ENCODE results near the gene DAG1.

The DAG1 gene

DNA sequence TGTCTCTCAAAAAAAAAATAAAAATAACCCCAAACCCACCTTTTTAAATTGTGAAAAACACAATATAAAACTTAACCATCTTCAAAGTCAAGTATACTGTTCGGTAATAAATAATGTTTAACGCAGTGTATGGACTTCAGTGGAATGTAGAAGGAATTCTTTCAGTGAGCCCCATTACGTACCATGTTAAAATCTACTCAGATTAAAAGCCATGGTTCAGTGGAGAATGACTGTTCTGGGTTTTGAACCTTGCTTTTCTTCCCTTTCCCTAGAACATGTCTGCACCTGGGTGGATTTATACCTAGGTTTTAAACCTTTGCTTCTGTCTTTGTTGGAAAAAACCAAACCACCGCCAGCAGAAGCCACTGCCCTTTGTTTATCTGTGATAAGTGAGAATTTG lies 27.5 kb downstream of the DAG1 start:
- Histone ChIP-seq H3K4me3 (ENCODE audit: low read length) (no peak overlapping the region), H3K4me1 (ENCODE audit: control insufficient read depth, low read length) (peaks cover 4% of the 10 kb centered on the region; the same call in 1 of the 2 replicates), H3K27me3 (ENCODE audit: control insufficient read depth, low read length) (no peaks in the 10 kb centered on the region), H3K9me3 (ENCODE audit: control insufficient read depth, insufficient read depth, low read length) (no peaks in the 10 kb centered on the region), H4K20me1 (ENCODE audit: control insufficient read depth, insufficient read depth, low read depth, low read length) (no peaks in the 10 kb centered on the region), H3K4me2 (ENCODE audit: low read length) (no peak overlapping the region), H3K36me3 (ENCODE audit: control insufficient read depth, low read length) (peaks cover 3% of the 10 kb centered on the region), H3K79me2 (ENCODE audit: control insufficient read depth, low read length) (peaks cover 10% of the 10 kb centered on the region), H3K9me2 (replicated peaks; ENCODE audit: control insufficient read depth, low read length) (no peaks in the 10 kb centered on the region), H3F3A (ENCODE audit: control insufficient read depth, insufficient read depth) (no peaks in the 10 kb centered on the region), H3K27ac (ENCODE audit: low read depth, low read length) (no peak overlapping the region)
- TF ChIP-seq, protein P1, sequence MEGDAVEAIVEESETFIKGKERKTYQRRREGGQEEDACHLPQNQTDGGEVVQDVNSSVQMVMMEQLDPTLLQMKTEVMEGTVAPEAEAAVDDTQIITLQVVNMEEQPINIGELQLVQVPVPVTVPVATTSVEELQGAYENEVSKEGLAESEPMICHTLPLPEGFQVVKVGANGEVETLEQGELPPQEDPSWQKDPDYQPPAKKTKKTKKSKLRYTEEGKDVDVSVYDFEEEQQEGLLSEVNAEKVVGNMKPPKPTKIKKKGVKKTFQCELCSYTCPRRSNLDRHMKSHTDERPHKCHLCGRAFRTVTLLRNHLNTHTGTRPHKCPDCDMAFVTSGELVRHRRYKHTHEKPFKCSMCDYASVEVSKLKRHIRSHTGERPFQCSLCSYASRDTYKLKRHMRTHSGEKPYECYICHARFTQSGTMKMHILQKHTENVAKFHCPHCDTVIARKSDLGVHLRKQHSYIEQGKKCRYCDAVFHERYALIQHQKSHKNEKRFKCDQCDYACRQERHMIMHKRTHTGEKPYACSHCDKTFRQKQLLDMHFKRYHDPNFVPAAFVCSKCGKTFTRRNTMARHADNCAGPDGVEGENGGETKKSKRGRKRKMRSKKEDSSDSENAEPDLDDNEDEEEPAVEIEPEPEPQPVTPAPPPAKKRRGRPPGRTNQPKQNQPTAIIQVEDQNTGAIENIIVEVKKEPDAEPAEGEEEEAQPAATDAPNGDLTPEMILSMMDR (IDR thresholded peaks at IDR 0.05; ENCODE audit: low read depth, low read length, poor library complexity, severe bottlenecking) = no peak
- no peak for TF ChIP-seq EZH2phosphoT487 (IDR thresholded peaks at IDR 0.05; ENCODE audit: borderline replicate concordance, low read length)

DNA sequence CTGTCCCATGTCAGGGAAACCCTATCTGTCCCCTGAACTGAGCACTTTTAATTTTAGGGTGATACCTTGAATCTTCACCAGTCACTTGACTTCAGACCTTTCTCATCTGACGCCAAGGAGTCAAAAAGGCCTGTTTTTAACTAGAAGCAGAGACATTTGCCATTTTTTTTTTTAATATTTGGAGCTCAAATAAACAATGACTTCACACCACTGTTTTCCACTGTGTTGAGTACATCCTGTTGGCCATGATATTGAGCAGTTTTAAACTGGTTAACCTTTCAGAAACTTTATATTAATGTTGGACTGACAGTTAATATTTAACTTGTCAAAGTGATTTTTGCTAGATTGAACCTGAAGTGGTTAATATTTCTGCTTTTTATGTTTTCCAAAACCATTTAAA lies 28.2 kb downstream of the DAG1 start:
- H3K4me3 ChIP-seq (ENCODE audit: low read length) = no peak overlapping the region
- TF ChIP-seq, protein P1 (IDR thresholded peaks at IDR 0.05; ENCODE audit: low read depth, low read length, poor library complexity, severe bottlenecking) = no peak
- TF ChIP-seq EZH2phosphoT487 (IDR thresholded peaks at IDR 0.05; ENCODE audit: borderline replicate concordance, low read length) = no peak
- no peak overlapping the region for H3K4me2 ChIP-seq (ENCODE audit: low read length)
- H3K9me2 ChIP-seq (replicated peaks; ENCODE audit: control insufficient read depth, low read length) = no peaks in the 10 kb centered on the region
- no peaks in the 10 kb centered on the region for H3F3A ChIP-seq (ENCODE audit: control insufficient read depth, insufficient read depth)
- peaks cover 4% of the 10 kb centered on the region; the same call in 1 of the 2 replicates for H3K4me1 ChIP-seq (ENCODE audit: control insufficient read depth, low read length)
- no peaks in the 10 kb centered on the region for H3K27me3 ChIP-seq (ENCODE audit: control insufficient read depth, low read length)
- H3K27ac ChIP-seq (ENCODE audit: low read depth, low read length) = no peak overlapping the region
- H3K79me2 ChIP-seq (ENCODE audit: control insufficient read depth, low read length) = peaks cover 10% of the 10 kb centered on the region
- H4K20me1 ChIP-seq (ENCODE audit: control insufficient read depth, insufficient read depth, low read depth, low read length) = no peaks in the 10 kb centered on the region
- no peaks in the 10 kb centered on the region for H3K9me3 ChIP-seq (ENCODE audit: control insufficient read depth, insufficient read depth, low read length)
- H3K36me3 ChIP-seq (ENCODE audit: control insufficient read depth, low read length) = peaks cover 2% of the 10 kb centered on the region

DNA sequence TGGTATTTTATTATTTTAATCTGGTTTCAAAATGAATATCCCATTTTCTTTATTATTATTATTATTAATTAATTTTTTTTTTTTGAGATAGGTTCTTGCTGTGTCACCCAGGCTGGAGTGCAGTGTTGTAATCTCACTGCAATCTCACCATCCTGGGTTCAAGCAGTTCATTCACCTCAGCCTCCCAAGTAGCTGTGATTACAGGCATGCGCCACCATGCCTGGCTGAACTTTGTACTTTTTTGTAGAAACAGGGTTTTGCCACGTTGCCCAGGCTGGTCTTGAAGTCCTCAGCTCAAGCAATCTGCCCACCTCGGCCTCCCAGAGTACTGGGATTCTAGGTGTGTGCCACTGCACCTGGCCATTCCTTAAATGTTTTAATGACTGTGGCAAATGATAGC lies 28.6 kb downstream of the DAG1 start:
- Histone ChIP-seq H3K36me3 (ENCODE audit: control insufficient read depth, low read length) (no peaks in the 10 kb centered on the region), H3K4me1 (ENCODE audit: control insufficient read depth, low read length) (peaks cover 4% of the 10 kb centered on the region; the same call in 1 of the 2 replicates), H3K4me2 (ENCODE audit: low read length) (no peak overlapping the region), H3F3A (ENCODE audit: control insufficient read depth, insufficient read depth) (no peaks in the 10 kb centered on the region), H3K79me2 (ENCODE audit: control insufficient read depth, low read length) (peaks cover 10% of the 10 kb centered on the region), H3K27me3 (ENCODE audit: control insufficient read depth, low read length) (no peaks in the 10 kb centered on the region), H3K27ac (ENCODE audit: low read depth, low read length) (no peak overlapping the region), H3K4me3 (ENCODE audit: low read length) (no peak overlapping the region), H4K20me1 (ENCODE audit: control insufficient read depth, insufficient read depth, low read depth, low read length) (no peaks in the 10 kb centered on the region), H3K9me2 (replicated peaks; ENCODE audit: control insufficient read depth, low read length) (no peaks in the 10 kb centered on the region), H3K9me3 (ENCODE audit: control insufficient read depth, insufficient read depth, low read length) (no peaks in the 10 kb centered on the region)
- TF ChIP-seq EZH2phosphoT487 (IDR thresholded peaks at IDR 0.05; ENCODE audit: borderline replicate concordance, low read length) = no peak
- TF ChIP-seq, protein P1 (IDR thresholded peaks at IDR 0.05; ENCODE audit: low read depth, low read length, poor library complexity, severe bottlenecking) = no peak
